Progenitor cell of endocrine pancreas (in vitro differentiated cells): ENCODE measurements around the gene PHOSPHO1. TPM values are rescaled to one million over a fixed set of nuclear protein-coding genes. Genes with fewer than 3 reads are reported as not detected.

Source experiments
- DNase-seq: peaks from one replicate; pipeline ENCODE4 v3.0.0; 2021; ENCODE audit warnings: low spot score; ENCODE audit not compliant: unreplicated experiment
- H3K27ac Mint-ChIP-seq: 2 replicates; pipeline ENCODE4 v1.8.0; 2021; ENCODE audit warnings: mild to moderate bottlenecking, moderate library complexity, mixed read lengths
- H3K27me3 Mint-ChIP-seq: 2 replicates; pipeline ENCODE4 v1.8.0; 2021; ENCODE audit warnings: mixed read lengths
- H3K36me3 Mint-ChIP-seq: 2 replicates; pipeline ENCODE4 v1.8.0; 2022; ENCODE audit warnings: mixed read lengths; ENCODE audit not compliant: insufficient read depth
- H3K4me1 Mint-ChIP-seq: 2 replicates; pipeline ENCODE4 v1.8.0; 2021; ENCODE audit warnings: low read depth, mixed read lengths
- H3K4me3 Mint-ChIP-seq: 2 replicates; pipeline ENCODE4 v1.8.0; 2021; ENCODE audit warnings: low read depth, mild to moderate bottlenecking, moderate library complexity, mixed read lengths
- H3K9me3 Mint-ChIP-seq: 2 replicates; pipeline ENCODE4 v1.8.0; 2021; ENCODE audit warnings: low read depth, mixed read lengths
- CTCF ChIP-seq: fragments of 200-600 bp; sonication (generic); IDR thresholded peaks from one replicate; pipeline ENCODE4 v1.5.0; 2021; ENCODE audit warnings: antibody characterized with exemption, mild to moderate bottlenecking; ENCODE audit not compliant: unreplicated experiment
- total RNA-seq: library from RNA; stranded (reverse); gene quantifications from 2 replicates; pipeline ENCODE4 v1.2.1, GENCODE V29; 2021

Gene PHOSPHO1
- total RNA-seq, 1 donor from 2014 or later: not detected

- H3K9me3 Mint-ChIP-seq: no peaks in the 10 kb centered on the region
- DNase-seq: peak; percentile 13
- no peaks in the 10 kb centered on the region for H3K36me3 Mint-ChIP-seq
- no peaks in the 10 kb centered on the region for H3K4me1 Mint-ChIP-seq
- H3K4me3 Mint-ChIP-seq: peak overlapping the region; percentile 68
- peaks cover 28% of the 10 kb centered on the region for H3K27me3 Mint-ChIP-seq
- no peak for TF ChIP-seq CTCF
- no peak overlapping the region for H3K27ac Mint-ChIP-seq
Observed at GRCh38 chr17:49260011-49260816, 29.6 kb upstream of the PHOSPHO1 start.

- Mint-ChIP-seq H3K9me3 (no peaks in the 10 kb centered on the region), H3K27ac (no peak overlapping the region), H3K4me1 (no peaks in the 10 kb centered on the region), H3K36me3 (no peaks in the 10 kb centered on the region), H3K27me3 (peaks cover 28% of the 10 kb centered on the region), H3K4me3 (peak overlapping the region; percentile 68)
- TF ChIP-seq CTCF: no peak
- DNase-seq: no peak
Observed at GRCh38 chr17:49259663-49260010, 29.1 kb upstream of the PHOSPHO1 start.

- DNase-seq: no peak
- H3K27me3 Mint-ChIP-seq: peaks cover 28% of the 10 kb centered on the region
Observed at GRCh38 chr17:49258394-49258793, 27.8 kb upstream of the PHOSPHO1 start.

DNA sequence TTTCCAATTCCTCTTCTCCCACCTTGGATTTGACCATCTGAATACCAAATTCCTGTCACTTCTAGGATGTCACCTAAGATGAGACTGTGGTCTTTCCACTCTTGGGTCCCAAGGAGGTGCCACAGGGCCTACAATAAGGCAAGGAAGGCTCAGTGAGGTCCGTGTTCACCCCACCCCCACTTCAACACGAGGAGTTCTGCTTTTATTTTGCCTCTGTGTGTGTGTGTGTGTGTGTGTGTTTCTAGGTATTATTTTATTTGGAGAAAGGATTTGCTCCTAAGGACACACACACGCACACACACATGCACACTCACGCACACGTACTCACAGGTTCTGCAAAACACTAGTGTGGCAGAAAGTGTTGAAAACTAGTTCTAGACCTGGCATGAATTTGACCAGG is 24.5 kb upstream of the PHOSPHO1 start:
- TF ChIP-seq CTCF: no peak
- no peak overlapping the region for H3K27ac Mint-ChIP-seq
- no peak overlapping the region for H3K4me3 Mint-ChIP-seq
- H3K36me3 Mint-ChIP-seq: no peaks in the 10 kb centered on the region
- DNase-seq: no peak
- H3K27me3 Mint-ChIP-seq: peaks cover 16% of the 10 kb centered on the region
- H3K9me3 Mint-ChIP-seq: no peaks in the 10 kb centered on the region
- no peaks in the 10 kb centered on the region for H3K4me1 Mint-ChIP-seq

More at GRCh38 chr17:49258394-49258793, 27.8 kb upstream of the PHOSPHO1 start:
- TF ChIP-seq CTCF: no peak
- Mint-ChIP-seq H3K9me3 (no peaks in the 10 kb centered on the region), H3K4me3 (no peak overlapping the region), H3K4me1 (no peaks in the 10 kb centered on the region), H3K36me3 (no peaks in the 10 kb centered on the region), H3K27ac (no peak overlapping the region)

GRCh38 chr17:49254066-49254465 is 23.5 kb upstream of the PHOSPHO1 start:
- Mint-ChIP-seq H3K27ac (no peak overlapping the region), H3K4me3 (no peak overlapping the region), H3K4me1 (no peaks in the 10 kb centered on the region), H3K9me3 (no peaks in the 10 kb centered on the region), H3K36me3 (no peaks in the 10 kb centered on the region), H3K27me3 (peaks cover 12% of the 10 kb centered on the region)
- no peak for TF ChIP-seq CTCF
- no peak for DNase-seq
